Panc1 (cell line): ENCODE results near the gene POU2AF2. TPM values are rescaled to one million over a fixed set of nuclear protein-coding genes. Genes with fewer than 3 reads are reported as not detected.

Experiments used
- ATAC-seq: fragments of 200-7000 bp; cut with Tn5 transposase; 2 replicates; pipeline ENCODE4 v1.9.1; 2020; ENCODE audit warnings: mild to moderate bottlenecking, moderate library complexity
- BruUV-seq: library from RNA; stranded (reverse); fragments of 400-500 nt; replicated peaks from 2 replicates; lab custom pipeline; 2021; lab: Mats Ljungman, UMichigan
- CTCF ChIA-PET: fragments of 300-600 bp; sonication (Branson Sonifier 250); formaldehyde crosslinking; loops from one replicate; lab custom pipeline; 2022; ENCODE audit warnings: antibody characterized with exemption; lab: Charles Lee
- POLR2A ChIA-PET: fragments of 300-600 bp; sonication (Branson Sonifier 250); formaldehyde crosslinking; loops from one replicate; lab custom pipeline; 2022; ENCODE audit warnings: antibody characterized with exemption; lab: Charles Lee
- DNase-seq: peaks from one replicate; pipeline ENCODE4 v3.0.0-alpha.2; 2010; ENCODE audit warnings: low read depth, low spot score
- H3K27ac ChIP-seq: 2 replicates; pipeline ENCODE4 v1.5.1; 2011; ENCODE audit warnings: mild to moderate bottlenecking, low read length, inconsistent platforms
- H3K27me3 ChIP-seq: fragments of 200-500 bp; sonication (Bioruptor generic); 2 replicates; pipeline ENCODE4 v1.6.0; 2014; ENCODE audit warnings: low read length, inconsistent platforms; ENCODE audit not compliant: control insufficient read depth, insufficient read depth
- H3K36me3 ChIP-seq: fragments of 200-500 bp; sonication (Bioruptor generic); 2 replicates; pipeline ENCODE4 v1.5.1; 2014; ENCODE audit warnings: inconsistent platforms, mild to moderate bottlenecking, low read length, moderate library complexity; ENCODE audit not compliant: control insufficient read depth, insufficient read depth
- H3K4me1 ChIP-seq: 2 replicates; pipeline ENCODE4 v1.5.1; 2011; ENCODE audit warnings: inconsistent platforms, mild to moderate bottlenecking, low read length, moderate library complexity; ENCODE audit not compliant: control insufficient read depth, insufficient read depth
- H3K4me3 ChIP-seq, 2 experiments: 2 replicates each; pipeline ENCODE4 v1.5.1; 2011 to 2012; ENCODE audit warnings: low read depth in 2 of 2, low read length in 2 of 2, mild to moderate bottlenecking in 2 of 2, inconsistent platforms in 1 of 2, moderate library complexity in 1 of 2
- H3K9me3 ChIP-seq: fragments of 200-500 bp; sonication (Bioruptor generic); 2 replicates; pipeline ENCODE4 v1.5.1; 2014; ENCODE audit warnings: low read depth, mild to moderate bottlenecking, inconsistent platforms, low read length, moderate library complexity; ENCODE audit not compliant: control insufficient read depth, insufficient read depth
- CTCF ChIP-seq: fragments of 450-650 bp; IDR thresholded peaks from 2 replicates; pipeline ENCODE4 v1.5.1; 2017; ENCODE audit warnings: mild to moderate bottlenecking
- POLR2AphosphoS5 ChIP-seq: IDR thresholded peaks from 2 replicates; pipeline ENCODE4 v1.6.1; 2012; ENCODE audit warnings: mild to moderate bottlenecking, low read depth, low read length, moderate library complexity
- REST ChIP-seq, 2 experiments: IDR thresholded peaks; 2 replicates each; pipeline ENCODE4 v1.6.1; 2011 to 2012; ENCODE audit warnings: low read depth in 2 of 2, control low read depth in 1 of 2, low read length in 1 of 2, mild to moderate bottlenecking in 1 of 2, moderate library complexity in 1 of 2; ENCODE audit not compliant: insufficient read depth in 1 of 2
- SIN3A ChIP-seq: IDR thresholded peaks from 2 replicates; pipeline ENCODE4 v1.6.1; 2012; ENCODE audit warnings: low read depth, mild to moderate bottlenecking, low read length, moderate library complexity, borderline replicate concordance; ENCODE audit not compliant: insufficient read depth
- TCF7L2 ChIP-seq: IDR thresholded peaks from 2 replicates; pipeline ENCODE4 v1.6.1; 2011; ENCODE audit warnings: mild to moderate bottlenecking, low read depth, low read length, inconsistent platforms
- in situ Hi-C: cut with HindIII; loops from 2 replicates; pipeline ENCODE4 v1.10.0; 2016; ENCODE audit warnings: low sequenced_read_pairs, low pct_unique_long_range_greater_than_20kb
- intact Hi-C: fragments of 100-400 bp; cut with micrococcal nuclease; formaldehyde crosslinking; loops from one replicate; pipeline ENCODE4 v1.10.0; 2022; ENCODE audit not compliant: unreplicated experiment
- total RNA-seq: library from RNA; stranded (reverse); gene quantifications from one replicate; pipeline ENCODE4 v1.2.1, GENCODE V29; 2021; ENCODE audit not compliant: unreplicated experiment

Gene POU2AF2
- total RNA-seq, 1 experiment from 2014 or later: not detected

GRCh38 chr11:111307472-111308108 is 62.1 kb downstream of the POU2AF2 start:
- intact Hi-C loops: no loop called here
- DNase-seq: no peak
- Histone ChIP-seq H3K27me3 (peaks cover 40% of the 10 kb centered on the region), H3K27ac (no peak overlapping the region), H3K9me3 (no peaks in the 10 kb centered on the region), H3K36me3 (no peaks in the 10 kb centered on the region), H3K4me1 (no peaks in the 10 kb centered on the region), H3K4me3 (no peak overlapping the region)
- no peak for TF ChIP-seq REST (IDR thresholded peaks at IDR 0.05; ENCODE audit: insufficient read depth in 1 of 2, low read depth in 2 of 2, low read length in 1 of 2)
- no peak for TF ChIP-seq SIN3A
- TF ChIP-seq CTCF: peak; percentile 11; the same call in 1 of the 2 replicates
- TF ChIP-seq TCF7L2: no peak
- no peak for TF ChIP-seq POLR2AphosphoS5
- no TSS peak for BruUV-seq
- in situ Hi-C loops: no loop called here
- no peak for ATAC-seq
- ChIA-PET CTCF (no interaction called here), POLR2A (no interaction called here)

- POLR2A ChIA-PET: no interaction called here
Measured at GRCh38 chr11:111308140-111308539, 62.6 kb downstream of the POU2AF2 start.

More at GRCh38 chr11:111308140-111308539, 62.6 kb downstream of the POU2AF2 start:
- DNase-seq (no peak), ATAC-seq (no peak)
- Histone ChIP-seq H3K4me1 (no peaks in the 10 kb centered on the region), H3K9me3 (no peaks in the 10 kb centered on the region), H3K27ac (no peak overlapping the region), H3K36me3 (no peaks in the 10 kb centered on the region), H3K27me3 (peaks cover 40% of the 10 kb centered on the region), H3K4me3 (no peak overlapping the region)
- TF ChIP-seq CTCF: no peak
- no peak for TF ChIP-seq TCF7L2
- TF ChIP-seq REST (IDR thresholded peaks at IDR 0.05; ENCODE audit: insufficient read depth in 1 of 2, low read depth in 2 of 2, low read length in 1 of 2): no peak
- TF ChIP-seq POLR2AphosphoS5: no peak
- no peak for TF ChIP-seq SIN3A
- in situ Hi-C loops: no loop called here
- intact Hi-C loops: no loop called here
- CTCF ChIA-PET: no interaction called here
- no TSS peak for BruUV-seq
